Right renal cortex interstitium (tissue), 3 donors: ENCODE measurements around the gene COMMD4. TPM values are rescaled to one million over a fixed set of nuclear protein-coding genes. Genes with fewer than 3 reads are reported as not detected.
"Not testable (repeated sequence)": the region's sequence is repeated elsewhere in the genome, so short reads cannot be mapped to it uniquely, and the experiment has no call there.

Source experiments
- DNase-seq, 3 donors: peaks; one replicate each; pipeline ENCODE4 v3.0.0-alpha.2; 2013; ENCODE audit warnings: low read depth in 3 of 3, low spot score in 2 of 3
- polyA plus RNA-seq, 3 donors: library from polyadenylated mRNA; unstranded; fragments of 120-200 nt; gene quantifications; one replicate each; pipeline ENCODE4 v1.2.1, GENCODE V29; 2013; ENCODE audit not compliant: insufficient read length in 3 of 3

The COMMD4 gene
- polyA plus RNA-seq, 3 donors = 85.8 to 101 (median 93.6) TPM

GRCh38 chr15:75369897-75370581 lies 34.2 kb downstream of the COMMD4 start:
- DNase-seq = no peak

GRCh38 chr15:75371486-75371885 lies 35.6 kb downstream of the COMMD4 start:
- DNase-seq = no peak

GRCh38 chr15:75371901-75372688 lies 36.2 kb downstream of the COMMD4 start:
- no peak for DNase-seq

- no peak for DNase-seq
Measured at GRCh38 chr15:75380773-75381172, 44.9 kb downstream of the COMMD4 start.

- not testable (repeated sequence) for DNase-seq
Measured at GRCh38 chr15:75383986-75384385, 48.1 kb downstream of the COMMD4 start.

Other genes starting within 250 kb of the COMMD4 start
- gene C15orf39, start 134.2 kb upstream of the COMMD4 start, polyA plus RNA-seq = 1 to 10 TPM; 7.1 to 8.7 (median 7.6) TPM
- gene GOLGA6C, start 77.7 kb upstream of the COMMD4 start, polyA plus RNA-seq = not detected
- gene GOLGA6D, start 53.2 kb upstream of the COMMD4 start, polyA plus RNA-seq = under 1 TPM in 1 of 3 donors, not detected in 2; 0.11 TPM
- 10 to 100 TPM; 12.4 to 15.1 (median 15.0) TPM for gene NEIL1, start 11.0 kb downstream of the COMMD4 start, polyA plus RNA-seq
- 100 to 1,000 TPM in 2 of 3 donors, 10 to 100 TPM in 1; 79.2 to 112 (median 111) TPM for gene MAN2C1, start 32.5 kb downstream of the COMMD4 start, polyA plus RNA-seq
- 10 to 100 TPM; 58.8 to 63.7 (median 59.2) TPM for gene SIN3A, start 115.6 kb downstream of the COMMD4 start, polyA plus RNA-seq
- 10 to 100 TPM; 48.2 to 52.2 (median 51.9) TPM for gene PTPN9, start 243.3 kb downstream of the COMMD4 start, polyA plus RNA-seq